Coronary artery (tissue), 2 donors: ENCODE data around the gene GSTM3.
A peak's percentile ranks its signal among the peaks of the same experiment; 100 is the strongest.
"Not testable (repeated sequence)": the region's sequence is repeated elsewhere in the genome, so short reads cannot be mapped to it uniquely, and the experiment has no call there.

Experiments
- DNase-seq: peaks from one replicate; pipeline ENCODE4 v3.0.0-alpha.2; 2017; ENCODE audit warnings: low spot score
- H3K27ac ChIP-seq, 2 donors: fragments of 200-600 bp; sonication (generic); one replicate each; pipeline ENCODE4 v1.5.1; 2016 to 2019
- H3K4me3 ChIP-seq: fragments of 200-600 bp; sonication (generic); 2 replicates; pipeline ENCODE4 v1.5.1; 2016; ENCODE audit warnings: mild to moderate bottlenecking, moderate library complexity
- CTCF ChIP-seq: fragments of 200-600 bp; sonication (generic); IDR thresholded peaks from one replicate; pipeline ENCODE4 v1.5.1; 2019; ENCODE audit warnings: antibody characterized with exemption

The GSTM3 gene

DNA sequence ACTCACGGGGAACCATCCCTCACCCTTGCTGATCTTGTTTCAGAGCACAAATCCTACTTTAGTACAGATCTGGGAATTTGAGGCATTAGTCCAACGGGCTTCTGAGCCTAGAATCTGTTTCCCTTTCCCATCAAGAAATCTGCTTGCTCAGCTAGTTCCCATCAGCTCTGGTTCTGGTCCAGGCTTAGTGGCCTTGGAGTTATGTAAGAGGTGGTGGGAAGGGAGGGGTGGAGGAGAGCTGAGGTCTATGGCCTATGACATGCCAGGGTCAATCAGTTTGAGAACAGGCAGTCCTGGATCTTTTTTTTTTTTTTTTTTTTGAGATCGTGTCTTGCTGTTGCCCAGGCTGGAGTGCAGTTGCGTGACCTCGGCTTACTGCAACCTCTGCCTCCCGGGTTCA, 49.1 kb downstream of the GSTM3 start:
- Histone ChIP-seq H3K4me3 (no peak overlapping the region), H3K27ac (no peak overlapping the region)
- no peak for DNase-seq
- TF ChIP-seq CTCF = no peak

- no peak for TF ChIP-seq CTCF
- Histone ChIP-seq H3K4me3 (no peak overlapping the region), H3K27ac (no peak overlapping the region)
- DNase-seq = no peak
Measured at GRCh38 chr1:109689844-109690405, 50.9 kb downstream of the GSTM3 start.

- TF ChIP-seq CTCF = no peak
- DNase-seq = peak; percentile 80
- Histone ChIP-seq H3K27ac (peak within 1 kb of the TSS in 1 of 2 donors; percentile 85), H3K4me3 (peak within 1 kb of the TSS; percentile 74)
Measured at GRCh38 chr1:109687641-109688499, 53.0 kb downstream of the GSTM3 start, which contains the start of gene GSTM1. GSTM1 (plus strand) TSS chr1:109687817; CDS start chr1:109687874, 57 bp downstream.

- not testable (repeated sequence) for DNase-seq
- Histone ChIP-seq H3K4me3 (peak overlapping the region; percentile 74), H3K27ac (peak overlapping the region in 1 of 2 donors; percentile 85)
Measured at GRCh38 chr1:109687109-109687508, 53.7 kb downstream of the GSTM3 start.

DNA sequence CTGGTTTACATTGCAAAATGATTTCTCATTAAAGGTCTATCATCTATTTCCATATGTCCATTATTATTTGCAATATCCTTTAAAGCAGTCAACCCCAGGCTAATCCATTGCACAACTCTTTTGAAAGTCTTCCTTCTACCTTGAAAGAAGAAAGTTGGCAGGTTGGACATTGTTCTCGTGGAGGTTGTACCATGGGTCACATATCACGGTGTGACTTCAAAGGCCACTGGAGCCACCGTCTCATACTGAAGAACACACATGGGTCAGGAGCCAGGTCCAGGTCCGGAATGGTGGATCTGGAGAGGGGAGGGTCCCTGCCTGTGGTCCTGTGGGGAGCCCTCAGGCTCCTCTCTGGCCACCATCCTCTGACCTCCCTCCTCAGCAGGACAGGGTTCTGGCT, 54.9 kb downstream of the GSTM3 start:
- not testable (repeated sequence) for H3K27ac ChIP-seq, DNase-seq, H3K4me3 ChIP-seq

- H3K4me3 ChIP-seq, H3K27ac ChIP-seq, DNase-seq: not testable (repeated sequence)
Measured at GRCh38 chr1:109685399-109685798, 55.4 kb downstream of the GSTM3 start.

GRCh38 chr1:109684777-109685176, 56.1 kb downstream of the GSTM3 start:
- DNase-seq, H3K27ac ChIP-seq, H3K4me3 ChIP-seq: not testable (repeated sequence)
